Lung (tissue), 12 donors: ENCODE results near the gene DIP2C. TPM values are rescaled to one million over a fixed set of nuclear protein-coding genes. Genes with fewer than 3 reads are reported as not detected.

Experiments
- ATAC-seq: fragments of 200-7000 bp; cut with Tn5 transposase; one replicate; pipeline ENCODE4 v1.9.1; 2020; ENCODE audit warnings: moderate number of reproducible peaks; ENCODE audit not compliant: insufficient read depth, low FRiP score
- DNase-seq, 3 donors: peaks; one replicate each; pipeline ENCODE4 v3.0.0-alpha.2; 2013 to 2017
- H3K27ac ChIP-seq, 2 donors: one replicate each; pipeline ENCODE4 v1.5.1; 2013; ENCODE audit warnings: mild to moderate bottlenecking in 2 of 2, moderate library complexity in 2 of 2, control low read depth in 1 of 2, inconsistent platforms in 1 of 2, low read depth in 1 of 2, low read length in 1 of 2
- H3K27me3 ChIP-seq, 3 donors: one replicate each; pipeline ENCODE4 v1.5.1; 2013; ENCODE audit warnings: low read length in 2 of 3; ENCODE audit not compliant: control insufficient read depth in 3 of 3, insufficient read depth in 3 of 3
- H3K36me3 ChIP-seq, 4 donors: one replicate each; pipeline ENCODE4 v1.5.1; 2013; ENCODE audit warnings: low read length in 4 of 4, mild to moderate bottlenecking in 1 of 4, moderate library complexity in 1 of 4; ENCODE audit not compliant: control insufficient read depth in 4 of 4, insufficient read depth in 4 of 4
- H3K4me1 ChIP-seq, 5 donors: one replicate each; pipeline ENCODE4 v1.5.1; 2013; ENCODE audit warnings: low read length in 5 of 5, mild to moderate bottlenecking in 2 of 5, moderate library complexity in 1 of 5; ENCODE audit not compliant: control insufficient read depth in 5 of 5, insufficient read depth in 5 of 5
- H3K4me3 ChIP-seq: one replicate; pipeline ENCODE4 v1.5.1; 2013; ENCODE audit warnings: mild to moderate bottlenecking, control low read depth, moderate library complexity
- H3K9ac ChIP-seq, 2 donors: one replicate each; pipeline ENCODE4 v1.5.1; 2013; ENCODE audit warnings: low read length in 2 of 2, control low read depth in 1 of 2; ENCODE audit not compliant: insufficient read depth in 1 of 2
- H3K9me3 ChIP-seq, 4 donors: one replicate each; pipeline ENCODE4 v1.5.1; 2013; ENCODE audit warnings: low read length in 3 of 4, mild to moderate bottlenecking in 1 of 4, moderate library complexity in 1 of 4; ENCODE audit not compliant: control insufficient read depth in 4 of 4, insufficient read depth in 3 of 4
- WGBS, 2 donors: extraction: QIAGEN DNeasy Blood & Tissue Kit; methylation state at CpG; one replicate each; pipeline ENCODE4 v1.1.7; 2013; 5-methylcytosine and 5-hydroxymethylcytosine counted together
- polyA plus RNA-seq, 2 donors: library from polyadenylated mRNA; stranded (reverse); fragments of 200-250 nt; gene quantifications; one replicate each; pipeline ENCODE4 v1.2.1, GENCODE V29; 2013
- total RNA-seq, 2 donors: library from RNA; depleted of rRNA in 1 of 2; stranded (reverse); fragments of >200 nt in 1 of 2; gene quantifications; one replicate each; pipeline ENCODE4 v1.2.1, GENCODE V29; 2014 to 2021
- TF ChIP-seq, protein P1 (sequence below): IDR thresholded peaks from 2 replicates; pipeline ENCODE4 v1.5.1; 2012; ENCODE audit warnings: mild to moderate bottlenecking; ENCODE audit errors: control extremely low read depth, extremely low read depth
- donor health status: control.
- donor health status: control.
- donor health status: Bipolar disorder and iron deficiency.
- donor health status: healthy.
- donor health status: DM: yes; HTN: yes; CAD: no.

Gene DIP2C
- total and polyA plus RNA-seq, 4 donors = 3.6 to 20.0 (median 9.5) TPM

DNA sequence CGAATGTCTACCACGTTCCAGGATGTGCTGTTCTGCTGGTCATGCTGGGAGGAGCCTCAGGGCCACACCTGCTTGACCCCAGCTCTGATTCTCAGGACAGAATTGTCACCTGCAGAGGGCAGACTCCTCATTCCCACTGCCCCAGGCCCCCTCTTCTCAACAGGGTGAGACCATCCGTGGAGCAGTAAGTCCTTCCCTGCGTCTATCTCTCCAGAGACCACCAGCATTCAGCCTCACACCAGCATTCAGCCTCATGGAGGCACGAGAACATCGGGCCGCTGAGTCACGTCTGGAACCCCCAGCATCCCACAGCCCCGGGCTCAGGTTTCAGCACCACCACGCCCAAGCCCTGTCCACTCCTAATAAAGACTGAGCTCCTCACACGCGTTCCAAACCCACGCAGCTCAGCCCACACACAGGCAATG lies 273.4 kb downstream of the DIP2C start:
- DNase-seq = no peak
- ATAC-seq = no peak
- TF ChIP-seq, protein P1, sequence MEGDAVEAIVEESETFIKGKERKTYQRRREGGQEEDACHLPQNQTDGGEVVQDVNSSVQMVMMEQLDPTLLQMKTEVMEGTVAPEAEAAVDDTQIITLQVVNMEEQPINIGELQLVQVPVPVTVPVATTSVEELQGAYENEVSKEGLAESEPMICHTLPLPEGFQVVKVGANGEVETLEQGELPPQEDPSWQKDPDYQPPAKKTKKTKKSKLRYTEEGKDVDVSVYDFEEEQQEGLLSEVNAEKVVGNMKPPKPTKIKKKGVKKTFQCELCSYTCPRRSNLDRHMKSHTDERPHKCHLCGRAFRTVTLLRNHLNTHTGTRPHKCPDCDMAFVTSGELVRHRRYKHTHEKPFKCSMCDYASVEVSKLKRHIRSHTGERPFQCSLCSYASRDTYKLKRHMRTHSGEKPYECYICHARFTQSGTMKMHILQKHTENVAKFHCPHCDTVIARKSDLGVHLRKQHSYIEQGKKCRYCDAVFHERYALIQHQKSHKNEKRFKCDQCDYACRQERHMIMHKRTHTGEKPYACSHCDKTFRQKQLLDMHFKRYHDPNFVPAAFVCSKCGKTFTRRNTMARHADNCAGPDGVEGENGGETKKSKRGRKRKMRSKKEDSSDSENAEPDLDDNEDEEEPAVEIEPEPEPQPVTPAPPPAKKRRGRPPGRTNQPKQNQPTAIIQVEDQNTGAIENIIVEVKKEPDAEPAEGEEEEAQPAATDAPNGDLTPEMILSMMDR = no peak
- no peak overlapping the region for H3K27ac ChIP-seq
- peaks cover 8 to 22% (median 12%) of the 10 kb centered on the region in 4 donors for H3K36me3 ChIP-seq
- H3K4me1 ChIP-seq = no peaks in the 10 kb centered on the region
- H3K9ac ChIP-seq = no peak overlapping the region
- WGBS, 2 donors = 87 to 91% methylated on average over 13 of the region's 13 CpGs
- H3K9me3 ChIP-seq = peaks cover 0 to 4% (median 0%) of the 10 kb centered on the region in 4 donors
- no peak overlapping the region for H3K4me3 ChIP-seq
- H3K27me3 ChIP-seq = no peaks in the 10 kb centered on the region

DNA sequence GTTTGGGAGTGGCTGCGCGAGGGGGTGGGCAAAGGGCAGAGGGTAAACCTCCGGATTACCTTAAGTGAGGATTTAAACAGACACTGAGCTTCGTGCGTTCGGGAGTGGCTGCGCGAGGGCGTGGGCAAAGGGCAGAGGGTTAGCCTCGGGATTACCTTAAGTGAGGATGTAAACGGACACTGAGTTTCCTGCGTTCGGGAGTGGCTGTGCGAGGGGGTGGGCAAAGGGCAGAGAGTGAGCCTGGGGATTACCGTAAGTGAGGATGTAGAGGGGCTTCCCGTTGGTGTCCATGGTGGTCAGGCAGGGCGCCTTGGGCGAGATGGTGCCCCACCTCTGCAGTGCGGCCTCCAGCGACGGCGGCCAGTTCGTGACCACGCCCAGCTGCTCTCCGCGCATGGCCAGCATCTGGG lies 275.8 kb downstream of the DIP2C start:
- Histone ChIP-seq H3K4me1 (no peaks in the 10 kb centered on the region), H3K4me3 (no peak overlapping the region), H3K27ac (no peak overlapping the region), H3K36me3 (peaks cover 3 to 12% (median 10%) of the 10 kb centered on the region in 4 donors), H3K27me3 (no peaks in the 10 kb centered on the region), H3K9ac (no peak overlapping the region), H3K9me3 (peaks cover 0 to 4% (median 0%) of the 10 kb centered on the region in 4 donors)
- TF ChIP-seq, protein P1 = no peak
- DNase-seq (no peak), ATAC-seq (no peak)
- 84 to 87% methylated on average over 26 of the region's 26 CpGs for WGBS, 2 donors

DNA sequence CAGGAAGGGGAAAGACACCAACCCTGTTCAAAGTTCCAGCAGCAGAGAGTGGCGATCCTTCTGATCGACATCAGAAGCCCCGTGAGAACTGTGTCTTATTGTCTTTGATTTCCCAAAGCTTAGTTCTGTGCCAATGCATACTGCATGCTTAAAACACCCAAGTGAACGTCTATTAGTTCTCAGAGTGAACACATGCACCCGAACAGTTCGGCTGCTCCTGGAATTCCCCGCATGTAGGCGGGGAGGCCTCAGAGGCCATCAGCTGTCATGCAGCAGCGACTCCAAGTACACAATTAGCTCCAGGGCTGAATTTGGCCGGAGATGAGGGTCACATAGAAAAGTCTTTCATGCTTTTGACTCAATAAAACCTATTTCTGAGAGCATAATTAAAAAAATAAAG lies 277.4 kb downstream of the DIP2C start:
- no peaks in the 10 kb centered on the region for H3K4me1 ChIP-seq
- no peaks in the 10 kb centered on the region for H3K27me3 ChIP-seq
- H3K9ac ChIP-seq = no peak overlapping the region
- peaks cover 10 to 25% (median 15%) of the 10 kb centered on the region in 4 donors for H3K36me3 ChIP-seq
- TF ChIP-seq, protein P1 = no peak
- WGBS, 2 donors = 87 to 94% methylated on average over 10 of the region's 10 CpGs
- ATAC-seq = no peak
- H3K4me3 ChIP-seq = no peak overlapping the region
- DNase-seq = no peak
- peaks cover 0 to 4% (median 0%) of the 10 kb centered on the region in 4 donors for H3K9me3 ChIP-seq
- H3K27ac ChIP-seq = no peak overlapping the region

DNA sequence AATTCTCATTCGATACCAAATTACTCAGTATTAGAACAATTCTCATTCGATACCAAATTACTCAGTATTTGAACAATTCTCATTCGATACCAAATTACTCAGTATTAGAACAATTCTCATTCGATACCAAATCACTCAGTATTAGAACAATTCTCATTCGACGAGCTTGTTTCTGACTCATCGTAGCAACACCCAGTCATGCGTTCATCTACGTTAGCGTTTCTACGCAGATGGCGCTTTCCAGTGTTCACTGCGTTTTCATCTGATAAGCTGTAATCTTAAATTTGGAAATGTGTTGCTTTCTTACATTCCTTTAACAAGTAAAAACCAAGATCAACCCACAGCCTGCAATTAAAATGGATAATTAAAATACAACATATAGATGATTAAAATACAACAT lies 277.9 kb downstream of the DIP2C start:
- no peak overlapping the region for H3K27ac ChIP-seq

More for the DNA sequence above, 277.9 kb downstream of the DIP2C start:
- DNase-seq (no peak), ATAC-seq (no peak)
- 94 to 97% methylated on average over 13 of the region's 13 CpGs for WGBS, 2 donors
- peaks cover 11 to 29% (median 19%) of the 10 kb centered on the region in 4 donors for H3K36me3 ChIP-seq
- H3K4me1 ChIP-seq = no peaks in the 10 kb centered on the region
- TF ChIP-seq, protein P1 = no peak
- no peaks in the 10 kb centered on the region for H3K27me3 ChIP-seq
- H3K4me3 ChIP-seq = no peak overlapping the region
- peaks cover 0 to 4% (median 0%) of the 10 kb centered on the region in 4 donors for H3K9me3 ChIP-seq
- H3K9ac ChIP-seq = no peak overlapping the region
